GM19463 (cell line): Measurements from ENCODE around the gene ABCB10.
"Not testable (repeated sequence)": the region's sequence is repeated elsewhere in the genome, so short reads cannot be mapped to it uniquely, and the experiment has no call there.

Experiments used
- ATAC-seq: cut with Tn5 transposase; IDR thresholded peaks from one replicate; pipeline ENCODE4 v1.9.1; 2021; ENCODE audit warnings: mild to moderate bottlenecking, moderate library complexity; ENCODE audit not compliant: unreplicated experiment

Gene ABCB10

DNA sequence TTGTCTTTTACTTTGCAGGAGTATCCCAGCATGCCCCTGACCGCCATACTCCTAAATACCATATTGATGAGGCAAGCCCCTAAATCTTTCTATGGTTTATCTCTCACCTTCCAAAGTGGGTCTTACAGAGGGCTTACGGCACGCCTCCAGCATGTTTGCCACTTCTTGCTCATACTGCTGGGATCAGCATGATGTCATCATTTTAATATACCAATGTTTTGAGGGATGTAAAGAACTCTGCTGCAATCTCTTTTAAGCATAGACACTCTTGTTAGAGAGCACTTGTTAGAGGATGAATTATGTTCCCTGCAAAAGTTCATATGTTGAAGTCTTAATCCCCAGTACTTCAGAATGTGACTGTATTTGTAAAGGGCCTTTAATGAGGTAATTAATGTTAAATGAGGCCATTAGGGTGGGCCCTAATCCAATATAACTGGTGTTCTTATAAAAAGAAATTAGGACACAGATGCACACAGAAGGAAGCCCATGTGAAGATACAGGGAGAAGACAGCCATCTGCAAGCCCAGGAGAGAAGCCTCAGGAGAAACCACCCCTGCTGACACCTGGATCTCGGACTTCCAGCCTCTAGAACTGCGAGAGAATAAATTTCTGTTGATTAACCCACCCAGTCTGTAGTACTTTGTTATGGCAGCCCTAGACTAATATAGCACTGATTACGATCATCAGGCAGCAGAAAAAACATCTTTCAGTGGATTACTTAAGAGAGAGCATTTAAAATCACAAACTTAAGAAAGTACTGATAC, 16.4 kb upstream of the ABCB10 start:
- ATAC-seq, result no peak

GRCh38 chr1:229572286-229572685, 13.8 kb upstream of the ABCB10 start:
- no peak for ATAC-seq

DNA sequence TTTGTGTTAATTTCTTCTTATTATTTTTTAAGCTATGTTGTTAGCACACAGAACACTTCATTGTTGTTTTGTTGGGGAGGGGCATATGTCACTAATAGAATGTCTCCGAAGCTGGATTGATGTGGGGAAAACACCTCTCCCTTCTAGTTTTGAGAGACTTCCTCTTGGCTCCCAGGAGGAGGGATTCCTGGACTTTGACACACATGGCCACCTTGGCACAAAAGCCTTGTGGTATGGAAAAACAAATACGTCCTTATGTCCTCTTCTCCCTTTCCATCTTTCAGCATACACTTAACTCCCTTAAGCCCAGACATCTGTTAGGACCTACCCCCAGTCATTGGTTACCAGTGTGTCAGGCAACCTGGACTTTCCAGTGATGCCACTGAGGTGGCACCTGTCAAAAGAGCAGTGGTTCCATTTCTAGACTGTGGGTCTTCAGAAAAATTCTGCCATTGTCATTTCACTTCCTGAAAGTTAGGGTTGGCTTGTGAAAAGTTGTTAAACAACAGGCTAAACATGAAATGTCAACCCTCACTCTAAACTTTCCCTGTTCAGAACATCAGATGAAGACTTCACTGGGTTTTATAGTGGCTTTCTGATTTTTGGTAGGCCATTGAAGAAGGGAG, 12.5 kb upstream of the ABCB10 start:
- ATAC-seq, result no peak

- ATAC-seq, result no peak
These were observed 11.8 kb upstream of the ABCB10 start for GRCh38 chr1:229570305-229570704.

GRCh38 chr1:229567109-229567868, 8.8 kb upstream of the ABCB10 start:
- no peak for ATAC-seq

GRCh38 chr1:229563701-229564100, 5.2 kb upstream of the ABCB10 start:
- no peak for ATAC-seq

- no peak for ATAC-seq
These were observed 4.7 kb upstream of the ABCB10 start for GRCh38 chr1:229563241-229563640.

- ATAC-seq, result no peak
These were observed 4.2 kb upstream of the ABCB10 start for GRCh38 chr1:229562686-229563085.

DNA sequence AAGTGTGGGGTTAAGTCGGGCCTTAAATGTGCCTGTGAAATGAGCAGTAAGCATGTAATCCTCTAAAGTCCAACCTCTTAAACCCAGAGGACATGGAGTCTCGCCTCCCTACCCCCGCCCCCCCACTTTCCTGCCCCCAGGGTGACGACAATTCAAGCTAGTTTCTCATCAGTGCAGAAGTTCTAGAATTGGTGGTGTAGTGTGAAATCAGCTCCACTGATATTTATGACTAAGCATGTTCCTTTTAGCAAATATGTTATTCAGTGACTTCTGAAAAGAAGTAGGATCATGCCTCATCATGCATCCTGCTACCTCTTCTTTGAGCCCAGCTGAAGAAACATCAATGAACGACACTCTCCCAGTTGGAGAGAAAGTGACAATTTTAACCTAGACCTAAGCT, 2.6 kb upstream of the ABCB10 start:
- no peak for ATAC-seq

DNA sequence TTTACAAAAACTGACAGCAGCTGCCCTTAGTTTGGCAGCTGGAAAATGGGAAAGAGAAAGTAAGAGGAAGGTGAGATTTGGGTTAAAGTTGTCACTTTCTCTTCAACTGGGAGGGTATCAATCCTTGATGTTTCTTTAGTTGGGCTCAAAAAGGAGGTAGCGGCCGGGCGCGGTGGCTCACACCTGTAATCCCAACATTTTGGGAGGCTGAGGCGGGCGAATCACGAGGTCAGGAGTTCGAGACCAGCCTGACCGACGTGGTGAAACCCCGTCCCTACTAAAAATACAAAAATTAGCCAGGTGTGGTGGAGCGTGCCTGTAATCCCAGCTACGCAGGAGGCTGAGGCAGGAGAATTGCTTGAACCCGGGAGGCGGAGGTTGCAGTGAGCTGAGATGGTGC, 1.6 kb upstream of the ABCB10 start:
- not testable (repeated sequence) for ATAC-seq

DNA sequence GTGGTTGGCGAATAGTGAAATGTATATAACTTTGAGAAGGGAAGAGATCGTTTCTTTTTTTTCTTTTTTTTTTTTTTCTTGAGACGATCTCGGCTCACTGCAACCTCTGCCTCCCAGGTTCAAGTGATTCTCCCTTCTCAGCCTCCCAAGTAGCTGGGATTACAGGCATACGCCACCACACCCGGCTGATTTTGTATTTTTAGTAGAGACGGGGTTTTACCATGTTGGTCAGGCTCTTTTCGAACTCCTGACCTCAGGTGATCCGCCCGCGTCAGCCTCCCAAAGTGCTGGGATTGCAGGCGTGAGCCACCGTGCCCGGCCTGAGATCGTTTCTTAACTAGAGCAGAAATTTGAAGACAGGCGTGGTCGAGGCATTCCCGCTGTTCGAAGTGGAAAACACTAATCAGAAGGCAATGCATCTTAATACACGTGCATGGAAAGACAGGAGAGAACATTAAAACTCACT, 862 bp upstream of the ABCB10 start:
- ATAC-seq, result not testable (repeated sequence)

- peak; percentile 23 for ATAC-seq
These were observed 543 bp downstream of the ABCB10 start for GRCh38 chr1:229557913-229558414.

GRCh38 chr1:229557200-229557850, 1.2 kb downstream of the ABCB10 start:
- no peak for ATAC-seq

GRCh38 chr1:229554886-229555621, 3.5 kb downstream of the ABCB10 start:
- no peak for ATAC-seq

DNA sequence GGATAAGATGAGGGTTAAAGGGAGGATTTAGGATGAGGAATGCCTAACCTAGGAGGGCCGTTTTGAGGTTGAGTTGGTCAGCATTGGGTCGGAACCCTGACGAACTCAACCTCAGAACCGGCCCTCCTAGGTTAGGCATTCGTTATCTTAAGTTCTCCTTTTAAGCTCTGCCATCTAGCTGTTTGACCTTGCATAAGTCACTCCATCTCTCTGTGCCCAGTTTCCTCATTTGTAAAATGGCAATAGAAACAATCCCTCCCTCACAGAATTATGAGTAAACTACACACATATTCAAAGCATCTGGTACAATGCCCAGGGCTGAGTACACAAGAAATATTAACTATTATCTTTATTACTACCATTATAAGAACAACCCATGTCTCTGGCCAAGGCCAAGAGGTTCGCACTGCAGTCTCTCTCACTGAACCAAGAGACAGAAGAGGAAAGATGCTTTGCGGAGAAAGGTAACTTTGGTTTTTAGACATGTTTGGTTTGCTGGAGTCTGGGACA, 4.8 kb downstream of the ABCB10 start:
- no peak for ATAC-seq

- ATAC-seq, result no peak
These were observed 5.8 kb downstream of the ABCB10 start for GRCh38 chr1:229552732-229553131.

- ATAC-seq, result no peak
These were observed 7.5 kb downstream of the ABCB10 start for GRCh38 chr1:229550812-229551567.

GRCh38 chr1:229547542-229547941, 11.0 kb downstream of the ABCB10 start:
- no peak for ATAC-seq

DNA sequence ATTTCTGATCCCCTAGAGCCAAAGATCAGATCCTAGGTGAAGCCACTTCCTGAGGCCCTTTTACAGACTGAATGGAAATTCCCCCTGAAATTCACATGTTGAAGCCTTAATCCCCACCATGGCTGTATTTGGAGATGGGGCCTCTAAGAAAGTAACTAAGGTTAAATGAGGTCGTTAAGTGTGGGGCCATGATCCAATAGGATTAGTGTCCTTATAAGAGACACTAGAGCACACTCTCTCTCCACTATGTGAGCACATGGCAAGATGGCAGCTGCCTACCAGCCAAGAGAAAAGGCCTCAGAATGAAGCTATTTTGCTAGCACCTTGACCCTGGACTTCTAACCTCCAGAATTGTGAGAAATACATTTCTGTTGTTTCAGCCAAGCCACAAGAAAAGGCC, 13.9 kb downstream of the ABCB10 start:
- no peak for ATAC-seq
